Stimulated activated CD4-positive, alpha-beta T cell treated with anti-CD3 and anti-CD28 coated beads, Interleukin-1b, Interleukin-23, amount 100 ng/mL, for 1 hour (primary cell): Measurements from ENCODE around the gene AZIN2.
"Not testable (repeated sequence)": the region's sequence is repeated elsewhere in the genome, so short reads cannot be mapped to it uniquely, and the experiment has no call there.

Experiments
- DNase-seq, 2 donors: peaks; one replicate each; pipeline ENCODE4 v3.0.0-alpha.2; 2020; ENCODE audit warnings: low read depth in 2 of 2

AZIN2 gene

GRCh38 chr1:33127001-33127823 lies 46.3 kb downstream of the AZIN2 start:
- DNase-seq = peak; percentile 93 to 96

GRCh38 chr1:33128781-33129180 lies 47.8 kb downstream of the AZIN2 start:
- DNase-seq = no peak

GRCh38 chr1:33130297-33130696 lies 49.3 kb downstream of the AZIN2 start:
- no peak for DNase-seq

GRCh38 chr1:33131191-33131590 lies 50.2 kb downstream of the AZIN2 start:
- DNase-seq = no peak

GRCh38 chr1:33132549-33132948 lies 51.6 kb downstream of the AZIN2 start:
- DNase-seq = no peak

- no peak for DNase-seq
Measured at GRCh38 chr1:33133478-33134105, 52.6 kb downstream of the AZIN2 start.

GRCh38 chr1:33136041-33136440 lies 55.1 kb downstream of the AZIN2 start:
- DNase-seq = not testable (repeated sequence)

GRCh38 chr1:33137800-33138199 lies 56.8 kb downstream of the AZIN2 start:
- DNase-seq = peak in 1 of 2 donors; percentile 4

GRCh38 chr1:33140153-33141149 lies 59.5 kb downstream of the AZIN2 start:
- DNase-seq = no peak

GRCh38 chr1:33141216-33141615 lies 60.3 kb downstream of the AZIN2 start:
- no peak for DNase-seq

- no peak for DNase-seq
Measured at GRCh38 chr1:33141781-33142180, 60.8 kb downstream of the AZIN2 start.

GRCh38 chr1:33142483-33143064 lies 61.6 kb downstream of the AZIN2 start:
- no peak for DNase-seq

GRCh38 chr1:33143176-33143575 lies 62.2 kb downstream of the AZIN2 start:
- no peak for DNase-seq

- no peak for DNase-seq
Measured at GRCh38 chr1:33143698-33144097, 62.7 kb downstream of the AZIN2 start.

GRCh38 chr1:33146003-33146402 lies 65.0 kb downstream of the AZIN2 start:
- no peak for DNase-seq

GRCh38 chr1:33147275-33147996 lies 66.5 kb downstream of the AZIN2 start:
- DNase-seq = no peak

- DNase-seq = no peak
Measured at GRCh38 chr1:33147997-33148314, 67.0 kb downstream of the AZIN2 start.

- no peak for DNase-seq
Measured at GRCh38 chr1:33148615-33149014, 67.7 kb downstream of the AZIN2 start.

GRCh38 chr1:33149453-33150190 lies 68.7 kb downstream of the AZIN2 start:
- DNase-seq = no peak

- no peak for DNase-seq
Measured at GRCh38 chr1:33150522-33150921, 69.6 kb downstream of the AZIN2 start.

- no peak for DNase-seq
Measured at GRCh38 chr1:33151116-33151515, 70.2 kb downstream of the AZIN2 start.
